ENCODE data around the gene DTL. TPM values are rescaled to one million over a fixed set of nuclear protein-coding genes. Genes with fewer than 3 reads are reported as not detected.

The DTL gene
- polyA plus RNA-seq, 1 of the 3 experiments (the other 2 are of a cell fraction) = 9.3 TPM

DNA sequence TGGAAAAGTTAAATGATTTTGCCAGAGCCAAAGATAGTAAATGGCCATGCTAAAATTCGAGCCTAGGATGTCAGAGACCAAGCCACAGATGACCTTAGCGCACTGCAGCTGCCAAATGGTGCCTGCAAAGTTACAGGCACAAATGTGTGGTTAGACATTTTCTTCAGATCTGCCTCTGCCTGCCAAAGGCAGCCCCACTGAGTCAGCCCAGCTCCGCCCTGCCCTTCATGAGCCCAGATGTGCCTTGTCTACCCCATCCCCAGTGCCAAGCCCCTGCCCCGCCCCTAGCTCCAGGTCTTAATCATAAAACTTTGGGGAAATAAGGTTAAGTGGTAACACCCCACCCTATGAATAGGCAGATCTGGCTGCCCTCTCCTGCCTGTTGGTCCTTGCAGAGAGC is 105.9 kb downstream of the DTL start:
- no peaks in the 10 kb centered on the region for H3K4me1 ChIP-seq (ENCODE audit: control insufficient read depth in 1 of 2, insufficient read depth in 2 of 2, low read depth in 1 of 2, low read length in 1 of 2)
- no peak overlapping the region for H2AFZ ChIP-seq (ENCODE audit: low read depth)
- H3K9me2 ChIP-seq = no peaks in the 10 kb centered on the region
- H3F3A ChIP-seq (replicated peaks; ENCODE audit: insufficient read depth) = no peaks in the 10 kb centered on the region
- CTCF ChIA-PET = no interaction called here
- no peak for DNase-seq
- H3K9ac ChIP-seq = no peak overlapping the region
- TF ChIP-seq, protein P1, sequence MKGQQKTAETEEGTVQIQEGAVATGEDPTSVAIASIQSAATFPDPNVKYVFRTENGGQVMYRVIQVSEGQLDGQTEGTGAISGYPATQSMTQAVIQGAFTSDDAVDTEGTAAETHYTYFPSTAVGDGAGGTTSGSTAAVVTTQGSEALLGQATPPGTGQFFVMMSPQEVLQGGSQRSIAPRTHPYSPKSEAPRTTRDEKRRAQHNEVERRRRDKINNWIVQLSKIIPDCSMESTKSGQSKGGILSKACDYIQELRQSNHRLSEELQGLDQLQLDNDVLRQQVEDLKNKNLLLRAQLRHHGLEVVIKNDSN (IDR thresholded peaks at IDR 0.05; ENCODE audit: borderline replicate concordance, low read depth) = no peak
- TF ChIP-seq TAF1 (IDR thresholded peaks at IDR 0.05; ENCODE audit: borderline replicate concordance, low read depth, low read length) = no peak
- TF ChIP-seq, protein P2, sequence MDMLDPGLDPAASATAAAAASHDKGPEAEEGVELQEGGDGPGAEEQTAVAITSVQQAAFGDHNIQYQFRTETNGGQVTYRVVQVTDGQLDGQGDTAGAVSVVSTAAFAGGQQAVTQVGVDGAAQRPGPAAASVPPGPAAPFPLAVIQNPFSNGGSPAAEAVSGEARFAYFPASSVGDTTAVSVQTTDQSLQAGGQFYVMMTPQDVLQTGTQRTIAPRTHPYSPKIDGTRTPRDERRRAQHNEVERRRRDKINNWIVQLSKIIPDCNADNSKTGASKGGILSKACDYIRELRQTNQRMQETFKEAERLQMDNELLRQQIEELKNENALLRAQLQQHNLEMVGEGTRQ (IDR thresholded peaks at IDR 0.05; ENCODE audit: borderline replicate concordance, low read depth, low read length) = no peak
- no peak for TF ChIP-seq SIN3A (IDR thresholded peaks at IDR 0.05; ENCODE audit: borderline replicate concordance, low read depth, low read length)
- TF ChIP-seq, protein P3, sequence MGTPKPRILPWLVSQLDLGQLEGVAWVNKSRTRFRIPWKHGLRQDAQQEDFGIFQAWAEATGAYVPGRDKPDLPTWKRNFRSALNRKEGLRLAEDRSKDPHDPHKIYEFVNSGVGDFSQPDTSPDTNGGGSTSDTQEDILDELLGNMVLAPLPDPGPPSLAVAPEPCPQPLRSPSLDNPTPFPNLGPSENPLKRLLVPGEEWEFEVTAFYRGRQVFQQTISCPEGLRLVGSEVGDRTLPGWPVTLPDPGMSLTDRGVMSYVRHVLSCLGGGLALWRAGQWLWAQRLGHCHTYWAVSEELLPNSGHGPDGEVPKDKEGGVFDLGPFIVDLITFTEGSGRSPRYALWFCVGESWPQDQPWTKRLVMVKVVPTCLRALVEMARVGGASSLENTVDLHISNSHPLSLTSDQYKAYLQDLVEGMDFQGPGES (IDR thresholded peaks at IDR 0.05; ENCODE audit: low read depth, low read length) = no peak
- no peak for TF ChIP-seq RFX5 (IDR thresholded peaks at IDR 0.05; ENCODE audit: low read length)
- TF ChIP-seq RAD21 (IDR thresholded peaks at IDR 0.05; ENCODE audit: low read length) = no peak
- TF ChIP-seq TEAD4 (IDR thresholded peaks at IDR 0.05; ENCODE audit: borderline replicate concordance, insufficient read depth) = no peak
- no peak for TF ChIP-seq FOXJ3 (CRISPR knock-in tag; IDR thresholded peaks at IDR 0.05)
- no peak for TF ChIP-seq MXI1 (IDR thresholded peaks at IDR 0.05; ENCODE audit: low read depth, low read length)
- TF ChIP-seq FOSL2 (IDR thresholded peaks at IDR 0.05; ENCODE audit: borderline replicate concordance, low read depth) = no peak
- no peak for TF ChIP-seq GABPA (IDR thresholded peaks at IDR 0.05; ENCODE audit: low read depth)
- no peak for TF ChIP-seq EZH2phosphoT487 (IDR thresholded peaks at IDR 0.05; ENCODE audit: borderline replicate concordance, low read depth)
- no peak for TF ChIP-seq GATA2 (CRISPR knock-in tag; IDR thresholded peaks at IDR 0.05)
- TF ChIP-seq EP300 (IDR thresholded peaks at IDR 0.05; ENCODE audit: borderline replicate concordance in 1 of 2, low read depth in 1 of 2, low read length in 1 of 2) = no peak
- TF ChIP-seq, protein P4, sequence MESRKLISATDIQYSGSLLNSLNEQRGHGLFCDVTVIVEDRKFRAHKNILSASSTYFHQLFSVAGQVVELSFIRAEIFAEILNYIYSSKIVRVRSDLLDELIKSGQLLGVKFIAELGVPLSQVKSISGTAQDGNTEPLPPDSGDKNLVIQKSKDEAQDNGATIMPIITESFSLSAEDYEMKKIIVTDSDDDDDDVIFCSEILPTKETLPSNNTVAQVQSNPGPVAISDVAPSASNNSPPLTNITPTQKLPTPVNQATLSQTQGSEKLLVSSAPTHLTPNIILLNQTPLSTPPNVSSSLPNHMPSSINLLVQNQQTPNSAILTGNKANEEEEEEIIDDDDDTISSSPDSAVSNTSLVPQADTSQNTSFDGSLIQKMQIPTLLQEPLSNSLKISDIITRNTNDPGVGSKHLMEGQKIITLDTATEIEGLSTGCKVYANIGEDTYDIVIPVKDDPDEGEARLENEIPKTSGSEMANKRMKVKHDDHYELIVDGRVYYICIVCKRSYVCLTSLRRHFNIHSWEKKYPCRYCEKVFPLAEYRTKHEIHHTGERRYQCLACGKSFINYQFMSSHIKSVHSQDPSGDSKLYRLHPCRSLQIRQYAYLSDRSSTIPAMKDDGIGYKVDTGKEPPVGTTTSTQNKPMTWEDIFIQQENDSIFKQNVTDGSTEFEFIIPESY (IDR thresholded peaks at IDR 0.05; ENCODE audit: borderline replicate concordance, low read depth) = no peak
- no peak for TF ChIP-seq SMC3 (IDR thresholded peaks at IDR 0.05; ENCODE audit: low read depth, low read length)
- TF ChIP-seq CHD2 (IDR thresholded peaks at IDR 0.05; ENCODE audit: low read length, partially characterized antibody) = no peak
- no peak for TF ChIP-seq NRF1 (IDR thresholded peaks at IDR 0.05; ENCODE audit: low read depth, low read length)
- TF ChIP-seq, protein P5, sequence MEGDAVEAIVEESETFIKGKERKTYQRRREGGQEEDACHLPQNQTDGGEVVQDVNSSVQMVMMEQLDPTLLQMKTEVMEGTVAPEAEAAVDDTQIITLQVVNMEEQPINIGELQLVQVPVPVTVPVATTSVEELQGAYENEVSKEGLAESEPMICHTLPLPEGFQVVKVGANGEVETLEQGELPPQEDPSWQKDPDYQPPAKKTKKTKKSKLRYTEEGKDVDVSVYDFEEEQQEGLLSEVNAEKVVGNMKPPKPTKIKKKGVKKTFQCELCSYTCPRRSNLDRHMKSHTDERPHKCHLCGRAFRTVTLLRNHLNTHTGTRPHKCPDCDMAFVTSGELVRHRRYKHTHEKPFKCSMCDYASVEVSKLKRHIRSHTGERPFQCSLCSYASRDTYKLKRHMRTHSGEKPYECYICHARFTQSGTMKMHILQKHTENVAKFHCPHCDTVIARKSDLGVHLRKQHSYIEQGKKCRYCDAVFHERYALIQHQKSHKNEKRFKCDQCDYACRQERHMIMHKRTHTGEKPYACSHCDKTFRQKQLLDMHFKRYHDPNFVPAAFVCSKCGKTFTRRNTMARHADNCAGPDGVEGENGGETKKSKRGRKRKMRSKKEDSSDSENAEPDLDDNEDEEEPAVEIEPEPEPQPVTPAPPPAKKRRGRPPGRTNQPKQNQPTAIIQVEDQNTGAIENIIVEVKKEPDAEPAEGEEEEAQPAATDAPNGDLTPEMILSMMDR (IDR thresholded peaks at IDR 0.05) = no peak
- no peaks in the 10 kb centered on the region for H3K79me2 ChIP-seq (ENCODE audit: insufficient read depth)
- H3K27me3 ChIP-seq (ENCODE audit: insufficient read depth) = no peaks in the 10 kb centered on the region
- H3K27ac ChIP-seq (ENCODE audit: low read depth in 2 of 2, low read length in 1 of 2) = no peak overlapping the region
- POLR2A ChIA-PET = no interaction called here
- WGBS (ENCODE audit: low lambda C conversion rate) = 94% methylated on average over 4 of the region's 4 CpGs
- H3K9me3 ChIP-seq = no peaks in the 10 kb centered on the region
- no peak overlapping the region for H3K4me2 ChIP-seq
- no peak overlapping the region for H3K4me3 ChIP-seq (ENCODE audit: low read depth in 2 of 2, low read length in 1 of 2)
- H3K36me3 ChIP-seq (replicated peaks in 1 of 2; ENCODE audit: control insufficient read depth in 1 of 2, insufficient read depth in 2 of 2, low read length in 1 of 2) = no peaks in the 10 kb centered on the region
- no peaks in the 10 kb centered on the region for H4K20me1 ChIP-seq (ENCODE audit: insufficient read depth)

Measured in SK-N-SH (cell line).